Right ventricle myocardium superior (tissue), 1 donor: ENCODE measurements around the gene POU4F2. TPM values are rescaled to one million over a fixed set of nuclear protein-coding genes. Genes with fewer than 3 reads are reported as not detected.

Experiments used
- ATAC-seq: fragments of 200-7000 bp; cut with Tn5 transposase; one replicate; pipeline ENCODE4 v1.9.1; 2020; ENCODE audit warnings: mild to moderate bottlenecking; ENCODE audit not compliant: poor library complexity
- DNase-seq: peaks from one replicate; pipeline ENCODE4 v3.0.0-alpha.2; 2020
- intact Hi-C: fragments of 100-400 bp; cut with DNase I; formaldehyde crosslinking; loops from one replicate; pipeline ENCODE4 v1.11.2; 2022
- long read RNA-seq: library from polyadenylated mRNA; unstranded; transcript quantifications from one replicate; pipeline ENCODE4 v2.0.0, GENCODE V29; 2021
- total RNA-seq: library from RNA; stranded (reverse); fragmentation: NEBNext Ultra II Directional; extraction: Animal tissue kit (Norgen Biotek cat#: 25700); gene quantifications from one replicate; pipeline ENCODE4 v1.2.1, GENCODE V29; 2021
- donor health status: DM: no; HTN: yes; CAD: no; lungs with severe emphysema.

The POU4F2 gene
- not detected for total RNA-seq
- long read RNA-seq, result 0 reads

GRCh38 chr4:146638786-146639505, at the start of gene POU4F2:
POU4F2 (plus strand) TSS chr4:146638893; CDS start chr4:146639141, 248 bp downstream.
- DNase-seq (no peak), ATAC-seq (no peak)

DNA sequence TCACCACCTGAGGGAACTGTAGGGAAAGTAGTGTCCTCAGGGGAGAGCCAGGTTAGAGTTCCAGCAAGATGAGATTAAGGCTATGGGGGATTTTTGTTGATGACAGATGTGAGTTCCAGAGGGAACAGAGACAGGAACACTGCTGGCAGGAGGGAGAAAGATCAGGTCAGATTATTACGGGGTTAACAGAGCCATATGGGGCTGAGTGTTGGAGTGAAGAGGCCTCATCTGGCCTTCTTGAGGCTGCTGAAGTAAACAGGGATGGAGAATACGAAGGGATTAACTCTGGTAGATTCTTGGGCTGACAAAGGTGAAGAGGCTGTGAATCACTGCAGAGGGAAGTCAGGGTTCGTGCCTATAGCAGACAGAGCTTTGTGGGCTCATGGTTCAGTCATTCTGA, 47.9 kb upstream of the POU4F2 start:
- intact Hi-C loops, result no loop called here
- no peak for DNase-seq
- ATAC-seq, result no peak

More at GRCh38 chr4:146638786-146639505, at the start of gene POU4F2:
- intact Hi-C loops, result no loop called here

DNA sequence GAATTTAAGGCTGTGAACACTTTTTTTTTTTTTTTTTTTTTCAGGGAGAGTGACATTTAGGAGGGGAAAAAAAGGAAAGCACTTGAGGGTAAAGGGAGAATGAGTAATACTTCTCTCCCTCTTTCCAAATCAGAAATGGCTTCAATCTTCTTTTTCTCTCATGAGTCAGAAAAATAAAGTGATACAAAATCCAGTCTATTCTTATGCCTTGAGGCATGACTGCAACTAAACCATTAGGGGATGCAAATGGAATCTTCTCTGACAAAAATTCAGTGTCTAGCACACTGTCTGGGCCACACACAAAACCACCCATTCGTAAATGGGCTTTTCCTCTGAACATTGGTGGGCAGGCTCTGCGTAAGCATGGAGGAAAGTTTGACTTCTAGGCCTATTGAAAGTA, 46.7 kb upstream of the POU4F2 start:
- intact Hi-C loops, result no loop called here
- DNase-seq (no peak), ATAC-seq (no peak)

- no peak for DNase-seq
Measured at GRCh38 chr4:146632770-146633470, 5.8 kb upstream of the POU4F2 start.

GRCh38 chr4:146633471-146633800, 5.3 kb upstream of the POU4F2 start:
- ATAC-seq (no peak), DNase-seq (no peak)
- intact Hi-C loops, result no loop called here

More at GRCh38 chr4:146632770-146633470, 5.8 kb upstream of the POU4F2 start:
- intact Hi-C loops, result no loop called here
- ATAC-seq, result no peak

DNA sequence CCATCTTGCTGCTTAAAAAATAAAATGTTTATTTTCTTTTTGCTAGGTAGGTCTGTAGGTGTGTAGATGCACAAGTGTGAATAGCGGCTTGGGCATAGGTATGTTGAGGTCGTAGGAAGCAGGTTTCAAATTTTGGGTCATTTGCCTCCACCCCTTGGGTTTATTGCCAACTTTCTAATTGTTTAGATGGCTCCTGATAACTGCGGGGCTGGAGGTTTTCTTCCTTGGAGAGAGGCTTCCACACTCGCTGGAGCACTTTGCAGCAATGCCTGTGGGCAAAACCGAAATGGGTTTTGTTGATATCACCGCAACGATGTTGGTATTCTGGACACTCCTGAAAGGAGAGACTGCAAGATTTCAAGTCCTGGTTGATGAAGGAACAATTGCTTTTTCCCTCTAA, 3.9 kb upstream of the POU4F2 start:
- ATAC-seq (no peak), DNase-seq (no peak)
- intact Hi-C loops, result no loop called here

GRCh38 chr4:146637621-146638332, 916 bp upstream of the POU4F2 start:
- peak; percentile 38 for ATAC-seq
- intact Hi-C loops, result no loop called here

GRCh38 chr4:146638333-146638785, 334 bp upstream of the POU4F2 start:
- DNase-seq, result no peak
- intact Hi-C loops, result no loop called here
- no peak for ATAC-seq

More at GRCh38 chr4:146637621-146638332, 916 bp upstream of the POU4F2 start:
- no peak for DNase-seq

DNA sequence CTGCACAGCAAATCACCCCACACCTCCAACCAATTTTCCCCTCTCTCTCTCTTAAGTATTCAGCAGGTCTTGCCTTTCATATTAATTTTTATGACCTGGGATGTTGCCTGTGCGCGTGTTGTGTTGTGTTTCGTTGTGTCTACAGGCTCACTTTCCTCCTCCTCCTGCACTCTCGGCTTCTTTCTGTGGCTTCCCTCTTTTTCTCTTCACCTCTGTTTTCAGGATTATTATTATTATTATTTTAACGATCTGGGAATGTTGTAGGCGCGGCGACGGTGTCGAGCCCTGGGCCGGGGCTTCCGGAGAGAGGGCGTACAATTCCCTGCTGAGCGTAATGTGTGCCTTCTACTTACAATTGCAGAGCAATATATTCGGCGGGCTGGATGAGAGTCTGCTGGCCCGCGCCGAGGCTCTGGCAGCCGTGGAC, 826 bp downstream of the POU4F2 start:
- ATAC-seq (no peak), DNase-seq (no peak)
- intact Hi-C loops, result no loop called here

- intact Hi-C loops, result no loop called here
- no peak for ATAC-seq
- DNase-seq, result no peak
Measured at GRCh38 chr4:146640021-146640464, 1.4 kb downstream of the POU4F2 start.

DNA sequence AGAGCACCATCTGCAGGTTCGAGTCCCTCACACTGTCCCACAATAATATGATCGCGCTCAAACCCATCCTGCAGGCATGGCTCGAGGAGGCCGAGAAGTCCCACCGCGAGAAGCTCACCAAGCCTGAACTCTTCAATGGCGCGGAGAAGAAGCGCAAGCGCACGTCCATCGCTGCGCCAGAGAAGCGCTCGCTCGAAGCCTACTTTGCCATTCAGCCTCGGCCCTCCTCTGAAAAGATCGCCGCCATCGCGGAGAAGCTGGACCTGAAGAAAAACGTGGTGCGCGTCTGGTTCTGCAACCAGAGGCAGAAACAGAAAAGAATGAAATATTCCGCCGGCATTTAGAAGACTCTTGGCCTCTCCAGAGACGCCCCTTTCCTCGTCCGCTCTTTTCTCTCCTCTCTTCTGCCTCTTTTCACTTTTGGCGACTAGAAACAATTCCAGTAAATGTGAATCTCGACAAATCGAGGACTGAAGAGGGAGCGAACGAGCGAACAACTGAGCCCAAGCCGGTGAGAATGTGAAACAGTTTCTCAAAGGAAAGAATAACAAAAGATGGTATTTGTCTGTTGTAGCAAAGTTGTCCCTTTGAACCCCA, 1.9 kb downstream of the POU4F2 start:
- intact Hi-C loops, result no loop called here
- no peak for ATAC-seq
- no peak for DNase-seq

DNA sequence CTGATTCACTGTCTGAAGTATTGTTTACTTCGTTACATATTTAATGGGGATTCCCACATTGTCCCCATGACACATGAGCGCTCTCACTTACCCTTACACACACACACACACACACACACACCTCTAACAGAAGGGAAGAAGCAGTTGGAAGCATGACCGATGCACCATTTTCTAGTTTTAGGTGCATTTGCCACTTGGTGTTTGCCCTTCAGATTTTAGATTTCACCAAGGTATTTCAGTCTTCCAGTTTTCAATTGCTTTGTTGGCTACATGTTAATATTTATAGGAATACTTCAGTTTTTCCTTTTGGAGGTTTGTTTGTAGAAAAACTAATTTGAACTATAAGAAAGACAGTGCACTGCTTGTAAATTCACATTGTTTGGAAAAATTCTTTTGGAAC, 3.1 kb downstream of the POU4F2 start:
- DNase-seq, result no peak
- ATAC-seq, result no peak
- intact Hi-C loops, result no loop called here

DNA sequence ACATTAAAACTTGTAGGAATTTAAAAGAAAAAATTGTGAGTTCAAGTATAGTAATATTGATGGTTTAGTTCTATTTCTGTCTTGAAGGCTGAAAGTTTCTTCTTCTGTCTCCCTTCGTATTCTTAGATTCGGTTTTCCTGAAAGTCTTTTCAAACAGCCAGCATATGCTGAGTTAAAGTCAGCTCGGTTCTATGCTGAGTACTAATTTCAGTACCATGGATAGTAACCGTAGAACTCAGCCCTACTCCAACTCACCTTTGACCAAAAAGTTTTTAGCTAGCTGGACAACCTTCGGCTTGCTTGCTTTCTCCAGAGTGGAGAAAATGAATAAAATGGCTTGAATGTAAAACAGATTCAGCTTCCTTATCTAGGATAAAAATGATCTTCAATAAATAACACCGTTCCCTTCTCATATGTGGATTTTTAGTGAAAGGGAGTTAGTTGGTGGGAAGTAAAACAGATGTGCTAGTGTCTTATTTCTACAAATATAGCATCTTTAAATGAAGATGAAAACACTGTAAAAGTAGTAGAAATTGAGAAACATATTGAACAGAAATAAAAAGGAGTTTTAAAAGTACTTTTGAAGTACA, 5.2 kb downstream of the POU4F2 start:
- intact Hi-C loops, result no loop called here
- DNase-seq (no peak), ATAC-seq (no peak)

GRCh38 chr4:146645921-146646320, 7.2 kb downstream of the POU4F2 start:
- intact Hi-C loops, result no loop called here
- ATAC-seq (no peak), DNase-seq (no peak)

DNA sequence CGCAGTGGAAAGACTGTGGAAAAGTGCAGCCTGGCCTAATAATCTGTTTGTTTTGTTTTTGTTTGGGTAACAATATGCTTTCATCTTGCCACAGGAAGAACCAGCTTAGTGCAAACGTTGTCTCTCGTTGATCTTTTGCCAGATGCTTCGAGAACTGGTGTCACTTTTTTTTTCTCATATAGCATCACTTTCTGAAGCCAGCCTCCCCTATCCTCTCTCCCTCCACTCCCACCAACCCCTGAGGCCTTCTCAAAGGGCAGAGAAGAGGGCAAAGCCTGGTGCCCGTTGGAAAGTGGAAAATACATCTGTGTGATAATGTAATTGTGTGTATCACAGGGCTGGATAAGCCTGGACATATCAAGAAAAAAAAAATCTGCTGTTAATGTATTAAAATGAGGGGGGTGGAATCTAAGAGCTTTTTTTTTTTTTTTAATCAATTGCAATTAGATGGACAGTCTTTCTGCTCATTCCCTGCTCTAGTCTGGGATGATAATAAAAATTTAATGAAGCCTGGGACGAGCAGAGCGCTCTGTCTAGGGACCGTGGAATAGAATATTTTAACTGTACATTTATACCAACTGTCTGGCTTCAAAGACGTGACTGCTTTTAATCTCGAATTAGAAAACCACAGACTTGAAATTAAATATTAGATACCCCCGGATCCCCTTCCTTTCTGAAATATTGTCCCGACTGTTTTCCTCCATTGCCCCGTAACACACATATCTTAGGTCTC, 8.1 kb downstream of the POU4F2 start:
- DNase-seq, result no peak
- intact Hi-C loops, result no loop called here

GRCh38 chr4:146647615-146648460, 9.1 kb downstream of the POU4F2 start:
- ATAC-seq (no peak), DNase-seq (no peak)
- intact Hi-C loops, result no loop called here

More for the DNA sequence above, 8.1 kb downstream of the POU4F2 start:
- ATAC-seq, result no peak

DNA sequence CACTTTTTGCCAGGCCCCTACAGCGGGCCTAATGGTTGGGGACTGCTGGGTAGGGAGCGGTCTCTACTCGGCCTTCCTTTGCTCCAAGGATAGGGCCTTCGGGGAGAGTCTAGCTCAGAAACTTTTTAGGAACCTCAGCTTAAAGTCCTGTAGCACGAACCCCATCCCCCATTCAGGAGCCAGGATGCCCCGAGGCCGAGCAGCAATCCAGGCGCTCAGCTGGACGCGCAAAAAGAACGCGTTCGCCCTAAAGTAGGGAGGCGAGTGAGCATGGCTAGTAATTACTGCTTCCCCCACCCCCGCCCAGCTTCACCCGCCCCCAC, 9.7 kb downstream of the POU4F2 start:
- DNase-seq (no peak), ATAC-seq (no peak)
- intact Hi-C loops, result no loop called here
